HG03175 (cell line): ENCODE measurements around the gene PPP1R12B.
"Not testable (repeated sequence)": the region's sequence is repeated elsewhere in the genome, so short reads cannot be mapped to it uniquely, and the experiment has no call there.

ENCODE experiments used
- ATAC-seq: cut with Tn5 transposase; IDR thresholded peaks from one replicate; pipeline ENCODE4 v1.9.1; 2021; ENCODE audit warnings: mild to moderate bottlenecking, moderate library complexity; ENCODE audit not compliant: unreplicated experiment

The PPP1R12B gene

GRCh38 chr1:202401771-202402170 is 53.3 kb downstream of the PPP1R12B start:
- not testable (repeated sequence) for ATAC-seq

- not testable (repeated sequence) for ATAC-seq
Measured at GRCh38 chr1:202403381-202403780, 54.9 kb downstream of the PPP1R12B start.

- no peak for ATAC-seq
Measured at GRCh38 chr1:202405928-202406327, 57.4 kb downstream of the PPP1R12B start.

GRCh38 chr1:202406896-202407295 is 58.4 kb downstream of the PPP1R12B start:
- not testable (repeated sequence) for ATAC-seq

- ATAC-seq, result not testable (repeated sequence)
Measured at GRCh38 chr1:202407378-202407777, 58.9 kb downstream of the PPP1R12B start.

- not testable (repeated sequence) for ATAC-seq
Measured at GRCh38 chr1:202410251-202410650, 61.8 kb downstream of the PPP1R12B start.

- not testable (repeated sequence) for ATAC-seq
Measured at GRCh38 chr1:202410854-202411357, 62.4 kb downstream of the PPP1R12B start.

GRCh38 chr1:202411422-202411821 is 62.9 kb downstream of the PPP1R12B start:
- ATAC-seq, result no peak

- ATAC-seq, result not testable (repeated sequence)
Measured at GRCh38 chr1:202412421-202412820, 63.9 kb downstream of the PPP1R12B start.

- no peak for ATAC-seq
Measured at GRCh38 chr1:202416641-202417040, 68.1 kb downstream of the PPP1R12B start.

- not testable (repeated sequence) for ATAC-seq
Measured at GRCh38 chr1:202417141-202417540, 68.6 kb downstream of the PPP1R12B start.

GRCh38 chr1:202417762-202418201 is 69.3 kb downstream of the PPP1R12B start:
- not testable (repeated sequence) for ATAC-seq

- ATAC-seq, result not testable (repeated sequence)
Measured at GRCh38 chr1:202419731-202420130, 71.2 kb downstream of the PPP1R12B start.

- ATAC-seq, result not testable (repeated sequence)
Measured at GRCh38 chr1:202420422-202421094, 72.1 kb downstream of the PPP1R12B start.

GRCh38 chr1:202422709-202423108 is 74.2 kb downstream of the PPP1R12B start:
- ATAC-seq, result not testable (repeated sequence)

GRCh38 chr1:202424260-202424659 is 75.8 kb downstream of the PPP1R12B start:
- not testable (repeated sequence) for ATAC-seq

GRCh38 chr1:202430111-202430510 is 81.6 kb downstream of the PPP1R12B start:
- ATAC-seq, result not testable (repeated sequence)

- ATAC-seq, result not testable (repeated sequence)
Measured at GRCh38 chr1:202432338-202432737, 83.8 kb downstream of the PPP1R12B start.

GRCh38 chr1:202433155-202434043 is 84.9 kb downstream of the PPP1R12B start:
- no peak for ATAC-seq

GRCh38 chr1:202434059-202434458 is 85.6 kb downstream of the PPP1R12B start:
- no peak for ATAC-seq

- ATAC-seq, result no peak
Measured at GRCh38 chr1:202438393-202439174, 90.1 kb downstream of the PPP1R12B start.
